SK-N-SH (cell line): ENCODE measurements around the gene SF3B1. TPM values are rescaled to one million over a fixed set of nuclear protein-coding genes. Genes with fewer than 3 reads are reported as not detected.

ENCODE experiments used
- CTCF ChIA-PET: fragments of 300-600, 350-600 bp; formaldehyde crosslinking; extraction: SDS; loops from one replicate; lab custom pipeline; 2021; lab: Yijun Ruan, JAX
- POLR2A ChIA-PET: fragments of 350-600 bp; sonication (Branson Sonifier 250); formaldehyde crosslinking; extraction: SDS; loops from one replicate; lab custom pipeline; 2020; ENCODE audit warnings: antibody characterized with exemption, inconsistent platforms; lab: Yijun Ruan, JAX
- DNase-seq: peaks from one replicate; pipeline ENCODE4 v3.0.0; 2012
- H2AFZ ChIP-seq: fragments of 200-600 bp; sonication (generic); 2 replicates; pipeline ENCODE4 v1.8.1; 2016; ENCODE audit warnings: antibody characterized with exemption, mild to moderate bottlenecking, low read depth
- H3F3A ChIP-seq: fragments of 200-600 bp; sonication (generic); replicated peaks from 2 replicates; pipeline ENCODE3; 2016; ENCODE audit warnings: antibody characterized with exemption, mild to moderate bottlenecking; ENCODE audit not compliant: insufficient read depth
- H3K27ac ChIP-seq, 2 experiments: fragments of 200-500 bp in 1 of 2; fragments of 200-600 bp in 1 of 2; sonication (Bioruptor generic) in 1 of 2; sonication (generic), shearing (Covaris generic) in 1 of 2; 2 replicates each; pipeline versions ENCODE4 v1.5.1 to v1.6.1; 2014 to 2016; ENCODE audit warnings: low read depth in 2 of 2, inconsistent platforms in 1 of 2, low read length in 1 of 2, mild to moderate bottlenecking in 1 of 2, mixed read lengths in 1 of 2
- H3K27me3 ChIP-seq: fragments of 200-600 bp; sonication (generic), shearing (Covaris generic); 2 replicates; pipeline ENCODE4 v1.6.1; 2016; ENCODE audit warnings: mixed run types; ENCODE audit not compliant: insufficient read depth
- H3K36me3 ChIP-seq, 2 experiments: fragments of 200-500 bp in 1 of 2; fragments of 200-600 bp in 1 of 2; sonication (Bioruptor generic) in 1 of 2; sonication (generic) in 1 of 2; replicated peaks in 1 of 2; 2 replicates each; pipeline versions ENCODE3 to v1.5.1; 2014 to 2016; ENCODE audit warnings: low read length in 1 of 2, mild to moderate bottlenecking in 1 of 2; ENCODE audit not compliant: insufficient read depth in 2 of 2, control insufficient read depth in 1 of 2
- H3K4me1 ChIP-seq, 2 experiments: fragments of 200-500 bp in 1 of 2; fragments of 200-600 bp in 1 of 2; sonication (Bioruptor generic) in 1 of 2; sonication (generic), shearing (Covaris generic) in 1 of 2; 2 replicates each; pipeline versions ENCODE4 v1.5.1 to v1.6.1; 2014 to 2016; ENCODE audit warnings: low read depth in 1 of 2, low read length in 1 of 2, mixed run types in 1 of 2; ENCODE audit not compliant: insufficient read depth in 2 of 2, control insufficient read depth in 1 of 2
- H3K4me2 ChIP-seq: fragments of 200-600 bp; sonication (generic), shearing (Covaris generic); 2 replicates; pipeline ENCODE4 v1.6.1; 2017; ENCODE audit warnings: mixed run types
- H3K4me3 ChIP-seq, 2 experiments: fragments of 200-500 bp in 1 of 2; fragments of 200-600 bp in 1 of 2; sonication (Bioruptor generic) in 1 of 2; sonication (generic), shearing (Covaris generic) in 1 of 2; 2 replicates each; pipeline versions ENCODE4 v1.5.1 to v1.8.1; 2014 to 2016; ENCODE audit warnings: low read depth in 2 of 2, inconsistent platforms in 1 of 2, low read length in 1 of 2, mild to moderate bottlenecking in 1 of 2, mixed read lengths in 1 of 2, moderate library complexity in 1 of 2
- H3K79me2 ChIP-seq: fragments of 200-600 bp; sonication (generic); 2 replicates; pipeline ENCODE4 v1.8.1; 2017; ENCODE audit warnings: mild to moderate bottlenecking; ENCODE audit not compliant: insufficient read depth
- H3K9ac ChIP-seq: fragments of 200-600 bp; sonication (generic); 2 replicates; pipeline ENCODE4 v1.6.1; 2017; ENCODE audit warnings: mixed run types
- H3K9me2 ChIP-seq: fragments of 200-600 bp; sonication (generic); 2 replicates; pipeline ENCODE4 v1.6.1; 2017; ENCODE audit warnings: mixed run types
- H3K9me3 ChIP-seq: fragments of 200-600 bp; sonication (generic); 2 replicates; pipeline ENCODE4 v1.6.1; 2017; ENCODE audit warnings: mixed run types, mild to moderate bottlenecking, moderate library complexity
- H4K20me1 ChIP-seq: fragments of 200-600 bp; sonication (generic); 2 replicates; pipeline ENCODE4 v1.6.1; 2017; ENCODE audit warnings: mild to moderate bottlenecking, mixed run types; ENCODE audit not compliant: insufficient read depth
- CHD2 ChIP-seq: fragments of 150-350 bp; IDR thresholded peaks from 2 replicates; pipeline ENCODE4 v1.6.1; 2018; ENCODE audit warnings: low read length; ENCODE audit not compliant: partially characterized antibody
- CTCF ChIP-seq: fragments of 200-600 bp; sonication (generic); IDR thresholded peaks from 2 replicates; pipeline ENCODE4 v1.6.1; 2017; ENCODE audit warnings: antibody characterized with exemption, mild to moderate bottlenecking, moderate library complexity
- FOXJ3 ChIP-seq: sonication (generic); formaldehyde crosslinking; IDR thresholded peaks from 2 replicates; pipeline ENCODE4 v1.5.1; 2020; ENCODE audit warnings: mild to moderate bottlenecking, missing genetic modification reagents
- JUND ChIP-seq: IDR thresholded peaks from 2 replicates; pipeline ENCODE4 v1.4.0; 2012
- NFIC ChIP-seq: IDR thresholded peaks from 2 replicates; pipeline ENCODE4 v1.4.0; 2012; ENCODE audit warnings: borderline replicate concordance
- RAD21 ChIP-seq: IDR thresholded peaks from 2 replicates; pipeline ENCODE4 v1.6.1; 2012; ENCODE audit warnings: mild to moderate bottlenecking, low read length
- RCOR1 ChIP-seq: fragments of 150-350 bp; IDR thresholded peaks from 2 replicates; pipeline ENCODE4 v1.6.1; 2017; ENCODE audit warnings: antibody characterized with exemption, low read length
- RFX5 ChIP-seq: IDR thresholded peaks from 2 replicates; pipeline ENCODE4 v1.6.1; 2012; ENCODE audit warnings: mild to moderate bottlenecking, improper control_type of control experiment, low read length
- RXRA ChIP-seq: IDR thresholded peaks from 2 replicates; pipeline ENCODE4 v1.4.0; 2012; ENCODE audit warnings: low read depth, mild to moderate bottlenecking, borderline replicate concordance
- SMC3 ChIP-seq: IDR thresholded peaks from 2 replicates; pipeline ENCODE4 v1.6.1; 2012; ENCODE audit warnings: low read depth, low read length, improper control_type of control experiment
- TAF1 ChIP-seq: IDR thresholded peaks from 2 replicates; pipeline ENCODE4 v1.6.1; 2012; ENCODE audit warnings: low read depth, mild to moderate bottlenecking, low read length, moderate library complexity, borderline replicate concordance
- TCF12 ChIP-seq: IDR thresholded peaks from 2 replicates; pipeline ENCODE4 v1.4.0; 2012
- TEAD4 ChIP-seq: IDR thresholded peaks from 2 replicates; pipeline ENCODE4 v1.4.0; 2012; ENCODE audit warnings: mild to moderate bottlenecking, borderline replicate concordance; ENCODE audit not compliant: insufficient read depth
- ZBTB33 ChIP-seq: IDR thresholded peaks from 2 replicates; pipeline ENCODE4 v1.4.0; 2012; ENCODE audit warnings: low read depth, borderline replicate concordance
- WGBS: methylation state at CpG from one replicate; pipeline ENCODE4 v1.1.6; 2017; ENCODE audit warnings: low lambda C conversion rate; 5-methylcytosine and 5-hydroxymethylcytosine counted together
- polyA plus RNA-seq, 3 experiments: library from polyadenylated mRNA; depleted of rRNA; stranded (reverse); fragments of >200 nt; gene quantifications; 2 replicates each; pipeline ENCODE4 v1.2.3, GENCODE V29; 2012
- TF ChIP-seq, protein P1 (sequence below): IDR thresholded peaks from 2 replicates; pipeline ENCODE4 v1.6.1; 2012; ENCODE audit warnings: mild to moderate bottlenecking, low read depth, low read length, moderate library complexity

The SF3B1 gene
- polyA plus RNA-seq, 1 of the 3 experiments (the other 2 are of a cell fraction), result 162 TPM

GRCh38 chr2:197453123-197453913 lies 18.5 kb upstream of the SF3B1 start, which contains the start of gene COQ10B (continued):
- TF ChIP-seq, protein P1, sequence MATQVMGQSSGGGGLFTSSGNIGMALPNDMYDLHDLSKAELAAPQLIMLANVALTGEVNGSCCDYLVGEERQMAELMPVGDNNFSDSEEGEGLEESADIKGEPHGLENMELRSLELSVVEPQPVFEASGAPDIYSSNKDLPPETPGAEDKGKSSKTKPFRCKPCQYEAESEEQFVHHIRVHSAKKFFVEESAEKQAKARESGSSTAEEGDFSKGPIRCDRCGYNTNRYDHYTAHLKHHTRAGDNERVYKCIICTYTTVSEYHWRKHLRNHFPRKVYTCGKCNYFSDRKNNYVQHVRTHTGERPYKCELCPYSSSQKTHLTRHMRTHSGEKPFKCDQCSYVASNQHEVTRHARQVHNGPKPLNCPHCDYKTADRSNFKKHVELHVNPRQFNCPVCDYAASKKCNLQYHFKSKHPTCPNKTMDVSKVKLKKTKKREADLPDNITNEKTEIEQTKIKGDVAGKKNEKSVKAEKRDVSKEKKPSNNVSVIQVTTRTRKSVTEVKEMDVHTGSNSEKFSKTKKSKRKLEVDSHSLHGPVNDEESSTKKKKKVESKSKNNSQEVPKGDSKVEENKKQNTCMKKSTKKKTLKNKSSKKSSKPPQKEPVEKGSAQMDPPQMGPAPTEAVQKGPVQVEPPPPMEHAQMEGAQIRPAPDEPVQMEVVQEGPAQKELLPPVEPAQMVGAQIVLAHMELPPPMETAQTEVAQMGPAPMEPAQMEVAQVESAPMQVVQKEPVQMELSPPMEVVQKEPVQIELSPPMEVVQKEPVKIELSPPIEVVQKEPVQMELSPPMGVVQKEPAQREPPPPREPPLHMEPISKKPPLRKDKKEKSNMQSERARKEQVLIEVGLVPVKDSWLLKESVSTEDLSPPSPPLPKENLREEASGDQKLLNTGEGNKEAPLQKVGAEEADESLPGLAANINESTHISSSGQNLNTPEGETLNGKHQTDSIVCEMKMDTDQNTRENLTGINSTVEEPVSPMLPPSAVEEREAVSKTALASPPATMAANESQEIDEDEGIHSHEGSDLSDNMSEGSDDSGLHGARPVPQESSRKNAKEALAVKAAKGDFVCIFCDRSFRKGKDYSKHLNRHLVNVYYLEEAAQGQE, result no peak
- peak; percentile 82 for TF ChIP-seq RFX5
- no peak for TF ChIP-seq TCF12
- TF ChIP-seq RCOR1, result no peak
- peak; percentile 53 for TF ChIP-seq JUND
- no peak for TF ChIP-seq ZBTB33

DNA sequence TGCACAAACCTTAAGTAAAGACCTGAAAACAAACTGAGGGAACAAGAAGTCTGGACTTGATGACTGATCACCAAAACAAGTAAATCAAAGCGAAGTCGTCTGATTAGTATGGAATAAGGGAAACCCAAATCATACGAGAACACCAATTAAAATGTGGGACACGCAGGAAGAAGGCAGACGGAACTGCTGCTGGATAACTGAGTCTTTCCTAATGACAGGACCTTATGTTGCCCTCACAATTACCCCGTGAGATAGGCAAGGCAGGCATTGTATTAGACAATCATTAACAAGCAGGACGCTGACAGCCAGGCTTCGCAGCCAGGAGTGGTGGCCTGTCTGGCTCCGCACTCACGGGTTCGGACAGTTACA lies 17.9 kb upstream of the SF3B1 start:
- peak overlapping the region; percentile 83 for H3K4me2 ChIP-seq
- no peaks in the 10 kb centered on the region for H3K36me3 ChIP-seq
- H3K27me3 ChIP-seq, result no peaks in the 10 kb centered on the region
- H3K9ac ChIP-seq, result peak overlapping the region; percentile 81
- no peaks in the 10 kb centered on the region; a peak in 2 of 4 replicates for H3K4me1 ChIP-seq
- H3F3A ChIP-seq, result peaks cover 11% of the 10 kb centered on the region
- CTCF ChIA-PET, result interaction anchor here (0.8 to 1.0 kb wide), 2 partner anchors 47 to 862 kb away, joined by 3 read pairs; partner anchors contain the start of genes HSPD1 and HSPE1
- peaks cover 42% of the 10 kb centered on the region for H3K79me2 ChIP-seq
- H4K20me1 ChIP-seq, result peaks cover 35% of the 10 kb centered on the region
- no peak for DNase-seq
- peak overlapping the region; percentile 72 to 83 for H3K4me3 ChIP-seq
- peak overlapping the region; percentile 67 for H2AFZ ChIP-seq
- no peaks in the 10 kb centered on the region for H3K9me3 ChIP-seq
- POLR2A ChIA-PET, result interaction anchor here (1.0 to 1.6 kb wide), 4 partner anchors 15 to 48 kb away, joined by 4 to 15 read pairs (median 7); partner anchors contain the start of genes HSPD1, HSPE1 and SF3B1
- no peaks in the 10 kb centered on the region for H3K9me2 ChIP-seq
- WGBS, result 3% methylated on average over 9 of the region's 11 CpGs
- H3K27ac ChIP-seq, result peak overlapping the region; percentile 78 to 85
- TF ChIP-seq TAF1, result no peak
- TF ChIP-seq NFIC, result no peak
- TF ChIP-seq SMC3, result no peak
- TF ChIP-seq RXRA, result no peak
- no peak for TF ChIP-seq TEAD4
- TF ChIP-seq ZBTB33, result no peak
- TF ChIP-seq, protein P1, result no peak
- TF ChIP-seq CTCF, result no peak
- no peak for TF ChIP-seq CHD2
- no peak for TF ChIP-seq RAD21
- no peak for TF ChIP-seq FOXJ3 (CRISPR knock-in tag)
- TF ChIP-seq JUND, result no peak
- no peak for TF ChIP-seq RFX5
